GM18520 (cell line): ENCODE measurements around the gene HIPK1.
A peak's percentile ranks its signal among the peaks of the same experiment; 100 is the strongest.

Experiments used
- ATAC-seq: cut with Tn5 transposase; IDR thresholded peaks from one replicate; pipeline ENCODE4 v1.9.1; 2021; ENCODE audit not compliant: unreplicated experiment

HIPK1 gene

DNA sequence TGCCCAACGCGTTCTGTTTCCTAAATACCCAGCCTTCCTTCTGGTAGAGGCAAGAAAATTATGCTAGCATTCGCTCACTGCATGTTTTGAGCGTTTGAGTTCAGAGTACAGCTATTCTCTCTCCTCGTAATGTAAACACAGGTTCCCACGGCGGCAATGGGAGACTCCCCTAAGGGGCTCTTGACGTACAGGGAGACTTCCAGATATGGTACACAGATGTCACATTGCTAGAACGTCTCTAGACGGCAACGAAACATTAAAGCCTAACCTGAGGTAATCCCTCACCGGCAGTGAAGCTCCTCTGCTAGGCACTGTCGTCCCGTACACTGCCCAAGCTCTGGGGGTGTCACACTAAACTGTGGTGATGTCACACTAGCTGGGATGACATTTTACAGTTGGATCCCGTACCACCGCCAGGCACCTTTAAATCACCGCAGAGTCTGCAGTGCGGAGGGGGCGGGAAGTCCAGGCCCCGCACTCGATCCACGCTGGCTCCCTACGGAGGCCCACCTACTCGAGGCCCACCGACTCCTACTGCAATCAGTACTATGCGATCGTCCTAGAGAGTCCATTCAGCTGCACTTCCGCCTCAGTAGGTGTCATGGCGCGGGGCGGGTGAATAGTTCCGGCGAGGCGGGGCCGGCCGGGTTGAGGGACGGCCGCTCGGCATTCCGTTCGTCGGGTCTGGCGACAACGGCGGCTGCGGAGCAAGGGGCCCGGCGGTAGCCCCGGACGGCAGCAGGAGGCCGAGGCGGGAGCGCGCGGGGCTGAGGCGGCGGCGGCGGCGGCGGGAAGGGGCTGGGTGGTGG is at the start of gene HIPK1:
HIPK1 (plus strand) TSS at position 384 of the 809 bp plus-strand sequence.
- peak; percentile 54 for ATAC-seq

DNA sequence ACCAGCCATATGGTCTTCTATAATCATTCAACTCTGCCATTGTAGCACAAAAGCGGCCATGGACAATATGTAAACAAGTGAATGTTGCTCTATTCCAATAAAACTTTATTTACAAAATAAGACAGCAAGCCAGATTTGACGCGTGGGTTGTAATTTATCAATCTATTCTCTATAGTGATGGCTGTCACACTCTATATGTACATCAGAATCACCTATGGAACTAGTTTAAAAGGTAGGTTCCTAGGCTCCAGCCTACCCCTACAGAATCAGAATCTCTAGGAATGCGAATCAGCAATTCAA is 49.4 kb upstream of the HIPK1 start:
- no peak for ATAC-seq

DNA sequence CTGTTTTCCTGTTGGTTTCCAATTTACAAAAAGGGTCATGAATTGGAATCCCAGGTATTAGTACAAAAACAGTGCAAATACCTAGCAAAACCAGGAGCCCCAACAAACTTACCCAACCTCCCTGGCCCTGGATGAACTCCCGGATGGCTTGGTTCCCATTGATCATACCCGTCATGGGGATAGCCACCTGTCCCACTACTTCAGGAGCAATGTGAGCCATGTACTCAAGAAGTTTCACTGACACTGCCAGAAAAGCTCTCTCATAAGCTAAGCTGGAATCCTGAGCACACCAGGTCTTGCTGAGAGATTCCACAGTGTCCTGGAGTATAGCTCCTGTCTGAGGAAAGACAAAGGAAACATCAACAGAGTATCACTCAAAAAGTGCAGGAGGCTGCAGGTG is 47.5 kb upstream of the HIPK1 start:
- no peak for ATAC-seq

DNA sequence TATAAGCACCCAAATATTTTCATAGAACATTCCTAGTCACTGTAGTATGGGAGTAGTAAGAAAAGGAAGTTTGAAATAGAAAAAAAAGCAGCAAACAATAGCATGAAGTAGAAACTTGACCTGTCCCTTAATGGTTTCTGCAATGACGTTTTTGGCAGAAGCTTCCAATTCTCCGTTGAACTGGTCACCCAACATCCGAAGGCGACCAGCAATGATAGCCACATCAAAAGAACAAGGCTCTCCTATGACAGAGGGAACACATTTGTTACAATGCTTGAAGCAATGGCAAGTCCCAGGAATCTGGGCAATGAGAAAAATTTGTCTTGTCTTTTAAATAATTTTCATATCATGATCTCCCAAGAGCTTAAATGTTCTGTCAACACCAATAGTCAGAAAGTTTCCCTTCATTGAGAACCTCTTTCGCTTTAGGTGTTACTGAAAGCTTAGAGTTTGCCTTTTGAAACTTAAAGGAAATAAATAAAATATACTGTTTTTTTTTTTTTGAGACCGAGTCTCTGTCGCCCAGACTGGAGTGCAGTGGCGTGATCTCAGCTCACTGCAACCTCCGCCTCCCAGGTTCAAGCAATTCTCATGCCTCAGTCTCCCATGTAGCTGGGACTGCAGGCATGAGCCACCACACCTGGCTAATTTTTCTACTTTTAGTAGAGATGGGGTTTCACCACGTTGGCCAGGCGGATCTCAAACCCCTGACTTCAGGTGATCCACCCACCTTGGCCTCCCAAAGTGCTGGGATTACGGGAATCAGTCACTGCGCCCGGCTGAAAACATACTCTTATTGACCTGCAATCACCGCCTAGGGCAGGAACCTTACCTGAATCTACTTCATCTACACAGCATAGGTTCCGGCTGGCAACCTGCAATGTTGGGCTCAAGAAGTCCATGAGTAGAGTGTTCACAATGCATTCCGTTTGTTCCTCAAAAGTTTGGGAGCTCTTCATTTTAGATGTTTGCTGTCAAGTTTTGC is 42.4 kb upstream of the HIPK1 start:
- no peak for ATAC-seq

DNA sequence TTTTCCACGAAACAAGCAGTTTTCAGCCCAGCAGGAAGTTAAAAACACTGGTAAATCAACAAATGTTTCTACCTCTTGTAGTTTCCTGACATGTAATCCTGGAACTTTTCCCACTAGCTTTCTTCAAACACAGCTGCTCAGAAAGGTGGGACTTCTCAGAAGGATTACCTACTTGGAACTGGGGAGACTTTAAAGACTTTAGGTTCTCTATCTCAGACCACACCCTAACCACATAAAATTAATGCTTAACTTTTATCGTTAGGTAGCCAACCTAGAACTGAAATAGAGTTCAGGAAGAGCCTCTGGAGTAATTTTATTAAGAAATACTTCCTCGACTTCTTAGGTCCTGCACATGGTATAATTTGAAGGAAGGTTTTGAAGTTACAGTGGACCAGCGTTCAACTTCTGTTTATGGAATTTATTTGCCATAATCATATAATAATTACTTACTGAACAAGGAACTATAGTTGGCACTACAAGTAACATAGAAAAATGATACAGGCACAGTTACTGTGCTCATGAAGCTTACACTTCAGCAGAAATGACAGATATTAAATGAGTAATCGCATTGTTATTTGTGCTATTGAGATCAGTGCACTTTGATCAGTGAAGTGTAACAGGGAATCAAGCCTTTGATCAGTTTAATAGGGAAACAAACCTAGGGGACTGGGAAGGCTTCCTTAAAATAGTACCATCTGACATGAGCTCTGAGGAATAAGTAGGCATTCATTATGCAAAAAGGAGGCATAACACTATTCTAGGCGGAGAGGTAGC is 41.5 kb upstream of the HIPK1 start, which contains the start of gene BCL2L15:
BCL2L15 (minus strand) TSS at position 180 of the 774 bp plus-strand sequence. CDS start 206 bp downstream, outside the sequence.
- no peak for ATAC-seq

DNA sequence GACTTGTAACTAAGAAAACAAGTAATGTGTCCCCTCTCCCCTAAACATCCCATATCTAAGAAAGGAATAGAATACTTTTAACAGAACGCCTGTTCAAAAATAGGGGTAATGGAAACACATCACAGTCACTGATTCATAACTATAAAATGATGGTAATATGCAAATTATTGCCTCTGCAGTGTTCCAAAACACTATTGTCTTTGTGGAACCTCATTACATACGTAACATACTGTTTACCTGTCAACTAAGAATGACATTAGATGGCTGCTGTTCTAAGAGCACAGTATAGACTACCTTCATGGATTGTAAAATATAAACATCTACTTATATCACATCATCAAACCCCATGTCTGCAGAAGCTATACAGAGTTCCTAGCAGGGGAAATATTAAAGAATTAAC is 38.3 kb upstream of the HIPK1 start:
- no peak for ATAC-seq

DNA sequence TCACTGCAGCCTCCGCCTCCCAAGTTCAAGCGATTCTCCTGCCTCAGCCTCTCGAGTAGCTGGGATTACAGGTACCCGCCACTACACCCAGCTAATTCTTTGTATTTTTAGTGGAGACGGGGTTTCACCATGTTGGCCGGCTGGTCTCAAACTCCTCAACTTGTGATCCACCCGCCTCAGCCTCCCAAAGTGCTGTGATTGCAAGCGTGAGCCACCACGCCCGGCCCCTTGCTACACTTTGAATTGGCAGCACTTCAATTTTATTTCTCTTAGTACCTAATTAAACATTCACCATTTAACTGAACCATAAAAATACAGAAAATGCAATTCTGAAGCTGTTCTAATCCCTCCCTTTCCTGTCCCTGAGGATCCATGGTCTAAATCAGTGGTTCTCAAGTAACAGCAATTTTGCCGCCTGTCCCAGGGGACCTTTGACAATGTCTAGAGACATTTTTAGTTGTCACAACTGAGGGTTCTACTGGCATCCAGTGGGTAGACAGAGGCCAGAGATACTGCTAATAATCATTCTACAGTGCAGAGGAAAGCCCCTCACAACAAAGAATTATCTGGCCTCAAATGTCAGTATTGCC is 37.4 kb upstream of the HIPK1 start:
- ATAC-seq, result no peak

DNA sequence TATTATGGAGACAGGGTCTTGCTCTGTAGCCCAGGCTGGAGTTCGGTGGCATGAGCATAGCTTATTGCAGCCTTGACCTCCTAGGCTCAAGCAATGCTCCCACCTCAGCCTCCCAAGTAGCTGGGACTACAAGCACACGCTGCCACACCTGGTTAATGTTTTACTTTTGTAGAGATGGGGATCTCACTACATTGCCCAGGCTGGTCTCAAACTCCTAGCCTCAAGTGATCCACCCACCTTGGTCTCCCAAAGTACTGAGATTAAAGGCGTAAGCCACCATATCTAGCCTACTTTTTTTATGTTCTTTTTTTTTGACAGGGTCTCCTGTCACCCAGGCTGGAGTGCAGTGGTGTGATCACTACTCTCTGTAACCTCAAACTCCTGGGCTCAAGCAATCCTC is 35.9 kb upstream of the HIPK1 start:
- no peak for ATAC-seq

DNA sequence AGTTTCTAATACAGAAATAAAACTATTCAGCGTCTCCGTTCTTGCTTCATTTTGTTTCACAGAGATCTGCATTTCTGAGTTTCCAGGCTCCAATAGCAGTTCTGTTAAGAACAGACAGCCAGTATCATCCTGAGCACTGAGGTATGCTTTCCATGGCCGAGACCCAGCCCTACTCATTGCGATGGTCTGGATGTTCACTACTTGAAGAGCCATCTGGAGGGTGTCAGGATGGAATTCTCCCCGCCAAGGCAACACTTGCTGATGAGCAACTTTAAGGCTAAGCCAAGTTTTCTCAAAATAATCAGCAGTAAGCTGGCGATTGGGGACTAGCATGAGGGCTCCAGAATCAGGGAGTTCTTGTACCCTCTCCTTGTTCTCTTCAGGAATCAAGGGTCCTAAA is 34.0 kb upstream of the HIPK1 start:
- no peak for ATAC-seq

DNA sequence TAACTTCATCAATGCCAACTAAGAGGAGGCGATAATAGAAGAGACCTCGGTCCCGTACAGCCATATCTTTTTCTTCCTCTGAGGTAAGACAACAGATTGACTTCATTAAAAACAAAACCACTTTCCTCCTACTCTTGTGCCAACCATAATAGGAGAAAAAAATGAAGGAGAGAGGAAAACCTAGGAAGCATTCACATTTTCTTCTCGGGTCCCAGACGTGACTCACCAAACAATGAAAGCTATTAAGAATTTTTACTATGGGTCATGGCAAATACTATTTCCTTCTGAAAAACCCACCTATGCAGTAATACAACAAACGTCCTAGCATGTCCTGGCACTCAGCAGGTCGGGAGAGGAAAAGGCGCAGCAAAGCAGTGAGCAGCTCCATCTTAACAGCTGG is 33.2 kb upstream of the HIPK1 start:
- no peak for ATAC-seq

DNA sequence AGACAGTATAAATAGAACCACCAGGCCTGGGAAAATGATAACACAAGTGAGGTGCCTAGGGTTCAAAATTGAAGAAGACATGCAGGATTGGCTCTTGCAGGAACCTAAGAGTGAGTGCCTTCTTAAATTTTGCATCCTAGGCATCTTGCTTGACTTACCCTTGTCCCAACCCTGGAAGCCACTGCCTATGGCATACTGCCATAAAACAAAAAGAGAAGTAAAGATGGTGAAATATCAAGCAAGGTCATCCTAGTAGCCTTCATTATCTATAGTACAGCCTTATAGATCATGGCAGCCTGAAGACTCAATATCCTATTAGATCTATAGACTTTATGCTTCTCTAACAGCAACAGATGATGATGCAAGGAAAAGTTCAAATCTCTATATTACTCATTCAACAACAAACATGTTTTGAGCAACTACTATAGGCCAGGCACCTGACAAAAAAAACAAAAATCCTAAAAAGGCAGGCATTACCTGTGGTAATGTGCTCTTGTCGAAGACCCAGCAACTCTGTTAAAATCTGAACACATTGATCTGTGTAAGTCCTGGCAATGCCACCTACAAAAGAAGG is 30.8 kb upstream of the HIPK1 start:
- ATAC-seq, result no peak

DNA sequence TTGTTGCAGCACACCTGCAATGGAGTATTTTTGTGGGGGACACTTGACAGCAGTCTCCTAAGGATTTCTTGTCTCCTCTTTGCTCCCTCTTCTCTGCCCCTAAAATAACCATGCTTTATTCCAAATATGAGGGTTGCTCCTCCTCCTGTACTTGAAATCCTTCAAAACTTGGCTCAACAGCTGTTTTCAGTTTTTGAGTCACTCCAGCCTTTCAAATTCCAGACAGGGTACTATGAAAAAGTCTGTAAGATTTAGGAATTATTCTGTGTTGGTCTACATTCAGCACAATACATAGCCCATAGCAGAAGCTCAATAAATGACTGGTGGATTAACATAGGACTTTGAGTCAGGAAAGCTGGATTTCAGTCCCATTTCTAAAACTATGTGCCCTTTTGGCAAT is 30.0 kb upstream of the HIPK1 start:
- no peak for ATAC-seq

DNA sequence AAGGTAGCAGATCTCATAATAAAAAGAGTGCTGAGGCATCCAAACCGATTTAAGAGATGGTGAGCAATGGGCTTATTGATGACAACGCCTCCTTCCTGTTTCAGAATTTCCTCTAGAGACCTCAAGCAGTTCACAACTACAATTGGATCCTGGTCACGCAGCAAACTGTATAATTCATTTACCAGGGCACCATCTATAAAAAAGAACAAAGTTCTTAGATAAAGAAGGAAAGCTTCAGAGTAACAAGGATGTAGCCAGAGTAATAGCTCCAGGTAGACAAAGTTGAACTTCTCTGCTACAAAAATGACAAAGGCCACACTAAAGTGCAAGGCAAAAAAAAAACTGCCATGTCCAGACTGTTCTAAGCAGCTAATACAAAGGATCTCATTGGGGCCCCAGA is 27.9 kb upstream of the HIPK1 start:
- no peak for ATAC-seq

DNA sequence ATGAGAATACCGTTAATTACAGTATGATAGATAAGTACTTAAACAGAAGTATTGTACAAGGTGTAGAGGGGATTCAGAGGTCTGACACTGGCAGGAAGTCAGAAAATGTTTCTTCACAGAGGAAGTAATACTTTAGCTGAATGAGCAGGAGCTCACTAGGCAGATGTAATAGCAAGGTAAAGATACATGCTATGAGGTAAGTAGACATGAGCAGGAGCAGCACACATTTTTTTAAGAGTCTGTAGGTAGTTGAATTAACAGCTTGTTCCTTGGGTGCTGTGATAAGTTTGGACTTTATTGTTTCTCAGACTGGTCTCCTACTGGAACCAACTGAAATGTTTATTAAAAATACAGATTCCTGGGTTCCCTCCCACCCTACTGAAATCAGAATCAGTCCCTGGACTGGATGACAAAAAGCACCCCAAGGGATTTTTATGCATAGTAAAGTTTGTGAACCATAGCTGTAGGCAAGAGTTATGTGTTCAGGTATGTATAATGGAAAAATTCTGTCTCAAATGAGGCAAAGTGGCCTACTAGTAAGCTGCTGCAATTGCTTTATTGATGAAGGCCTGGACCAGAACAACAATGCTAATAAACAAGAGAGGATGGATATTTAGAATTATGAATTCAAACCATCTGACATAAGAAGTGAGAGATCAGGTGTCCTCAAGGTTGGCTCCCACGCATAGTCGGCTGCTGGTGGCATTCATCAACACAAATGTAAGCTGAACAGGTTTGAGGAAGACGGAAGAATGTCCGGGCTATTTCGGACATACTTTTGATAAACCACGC is 25.4 kb upstream of the HIPK1 start:
- ATAC-seq, result no peak

DNA sequence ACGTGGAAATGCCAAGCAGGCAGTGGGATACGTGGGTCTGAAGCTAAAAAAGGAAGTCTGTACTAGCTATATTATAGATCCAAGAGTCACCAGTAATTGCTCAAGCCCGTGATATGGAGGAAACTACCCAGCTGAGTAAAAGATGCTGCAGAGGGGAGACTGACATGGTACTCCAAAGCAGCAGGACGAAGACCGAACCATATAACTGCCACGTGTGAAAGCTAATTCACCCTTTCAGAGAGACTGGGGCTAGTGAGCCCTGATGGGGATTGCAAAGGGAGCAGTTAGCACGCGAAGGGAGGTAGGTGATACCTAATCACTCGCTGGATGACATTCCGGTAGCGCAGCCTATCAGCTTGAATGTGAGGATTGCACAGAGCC is 24.8 kb upstream of the HIPK1 start:
- ATAC-seq, result no peak

DNA sequence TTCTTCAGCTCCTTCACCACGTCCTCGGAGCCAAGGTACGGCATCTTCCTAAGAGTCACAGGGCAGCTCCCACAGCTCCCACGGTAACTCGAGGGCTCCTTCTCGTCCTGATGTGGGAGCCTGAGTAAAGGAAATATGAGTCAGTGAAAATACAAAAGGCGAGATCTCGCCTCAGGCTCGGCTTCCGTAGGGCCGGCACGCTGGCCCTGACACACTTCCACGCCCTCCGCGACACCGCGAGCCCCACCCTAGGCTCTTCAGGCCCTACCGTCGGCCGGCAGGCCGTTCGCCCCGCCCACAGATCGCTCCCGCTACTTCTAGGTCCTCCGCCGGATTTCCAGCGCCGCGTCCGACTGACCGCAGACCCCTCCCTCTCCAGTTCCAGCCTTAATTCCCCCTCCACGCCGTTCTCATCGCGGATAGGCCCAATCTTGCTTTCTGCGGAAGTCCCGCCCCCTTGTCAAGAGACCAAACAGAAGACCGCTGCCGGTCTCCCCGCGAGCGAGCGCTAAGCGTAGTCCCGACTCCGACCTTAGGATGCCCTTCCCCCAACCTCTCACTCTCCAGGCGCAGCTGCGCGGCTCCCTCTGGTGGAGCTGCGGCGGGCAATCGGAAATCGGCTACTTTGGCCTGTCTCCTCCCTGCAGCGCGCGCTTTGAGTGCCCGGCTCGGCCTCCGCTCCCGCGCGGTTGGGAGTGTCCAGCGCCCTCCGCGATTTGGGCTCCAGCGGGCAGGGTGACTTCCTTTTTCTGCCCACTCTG is 24.3 kb upstream of the HIPK1 start, which contains the start of the genes AP4B1 and DCLRE1B:
AP4B1 (minus strand) TSS at position 126 of the 761 bp plus-strand sequence; CDS start at position 44, 82 bp downstream.
DCLRE1B (plus strand) TSS at position 653 of the 761 bp plus-strand sequence. CDS start 261 bp downstream, outside the sequence.
- peak; percentile 83 for ATAC-seq

DNA sequence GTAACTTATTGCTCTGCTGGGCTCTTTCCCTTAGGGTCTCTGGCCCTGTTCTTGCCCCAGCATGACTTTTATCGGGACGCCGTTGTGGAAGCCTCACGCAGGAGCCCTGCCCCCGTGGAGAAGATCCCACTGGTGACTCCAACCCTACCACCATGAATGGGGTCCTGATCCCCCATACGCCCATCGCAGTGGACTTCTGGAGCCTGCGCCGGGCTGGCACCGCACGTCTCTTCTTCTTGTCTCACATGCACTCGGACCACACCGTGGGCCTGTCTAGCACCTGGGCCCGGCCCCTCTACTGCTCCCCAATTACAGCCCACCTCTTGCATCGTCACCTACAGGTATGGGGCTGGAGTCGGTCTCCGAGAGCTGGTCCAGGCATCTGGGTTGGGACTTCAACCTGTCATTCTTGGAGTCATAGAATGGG is 23.7 kb upstream of the HIPK1 start:
- peak; percentile 1 for ATAC-seq

DNA sequence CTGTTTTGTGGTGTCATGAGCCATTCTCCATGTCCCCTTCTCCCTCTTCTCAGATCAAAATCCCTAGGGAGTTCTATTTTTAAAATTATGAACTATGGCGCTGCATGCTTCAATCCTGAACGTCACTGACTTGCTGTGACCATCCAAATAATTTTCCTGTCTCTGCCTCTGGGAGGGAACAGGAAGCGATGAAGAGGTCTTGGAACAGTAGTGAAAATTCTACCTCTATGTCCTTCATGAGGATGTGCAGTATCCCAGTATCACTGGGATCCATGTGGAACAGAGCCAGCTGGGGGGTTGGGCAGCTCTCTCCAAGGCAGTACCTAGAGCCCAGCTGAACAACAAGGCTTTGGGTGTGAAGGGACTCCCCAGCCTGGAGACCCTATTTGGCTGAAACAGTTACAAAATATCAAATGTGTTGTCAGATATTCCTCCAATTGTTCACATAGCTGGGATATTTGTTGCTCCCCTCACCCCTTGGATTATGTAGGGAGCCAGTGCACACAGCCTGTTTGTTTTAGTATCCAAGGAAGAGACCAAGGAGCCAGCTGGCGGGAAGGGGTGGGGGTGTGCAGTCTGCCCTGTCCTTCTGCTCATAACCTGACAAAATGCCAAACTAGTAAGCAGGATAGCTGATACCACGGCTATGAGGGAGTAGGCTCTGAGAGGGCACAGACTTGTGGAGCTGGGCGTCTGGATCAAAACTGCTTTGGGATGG is 16.4 kb upstream of the HIPK1 start:
- ATAC-seq, result no peak
